ENCODE measurements around the gene VEGFB. TPM values are rescaled to one million over a fixed set of nuclear protein-coding genes. Genes with fewer than 3 reads are reported as not detected.
A peak's percentile ranks its signal among the peaks of the same experiment; 100 is the strongest.

VEGFB gene
- total RNA-seq, 1 experiment from 2014 or later: 101 TPM

GRCh38 chr11:64253481-64253880 lies 19.1 kb downstream of the VEGFB start:
- peak overlapping the region; percentile 34; the same call in 1 of the 2 replicates for H3K27ac ChIP-seq (ENCODE audit: low read length)
- H3K9me3 ChIP-seq (ENCODE audit: control insufficient read depth, insufficient read depth, low read depth, low read length): no peaks in the 10 kb centered on the region
- H3K4me3 ChIP-seq (ENCODE audit: low read depth in 2 of 2, low read length in 2 of 2): no peak overlapping the region
- intact Hi-C loops (cut with micrococcal nuclease; ENCODE audit: unreplicated experiment) (no loop called here), in situ Hi-C loops (cut with HindIII; ENCODE audit: low pct_unique_long_range_greater_than_20kb, low sequenced_read_pairs) (no loop called here)
- TF ChIP-seq TCF7L2 (IDR thresholded peaks at IDR 0.05; ENCODE audit: low read depth, low read length): no peak
- no peak for TF ChIP-seq REST (IDR thresholded peaks at IDR 0.05; ENCODE audit: insufficient read depth in 1 of 2, low read depth in 2 of 2, low read length in 1 of 2)
- no peak for TF ChIP-seq SIN3A (IDR thresholded peaks at IDR 0.05; ENCODE audit: borderline replicate concordance, insufficient read depth, low read depth, low read length)
- no peak for TF ChIP-seq CTCF (IDR thresholded peaks at IDR 0.05)
- TF ChIP-seq POLR2AphosphoS5 (IDR thresholded peaks at IDR 0.05; ENCODE audit: low read depth, low read length): no peak
- no TSS peak for BruUV-seq (replicated peaks)
- ChIA-PET POLR2A (no interaction called here), CTCF (no interaction called here)
- peaks cover 32% of the 10 kb centered on the region for H3K4me1 ChIP-seq (ENCODE audit: control insufficient read depth, insufficient read depth, low read length)
- ATAC-seq: no peak
- H3K27me3 ChIP-seq (ENCODE audit: control insufficient read depth, insufficient read depth, low read length): no peaks in the 10 kb centered on the region
- DNase-seq (ENCODE audit: low read depth, low spot score): no peak
- H3K36me3 ChIP-seq (ENCODE audit: control insufficient read depth, insufficient read depth, low read length): peaks cover 3% of the 10 kb centered on the region; the same call in 1 of the 2 replicates

- ChIA-PET POLR2A (no interaction called here), CTCF (interaction anchor here (0.6 kb wide), 1 partner anchor 31 kb away, joined by 6 read pairs; the partner anchor contains the start of gene GPR137)
- Histone ChIP-seq H3K4me3 (ENCODE audit: low read depth in 2 of 2, low read length in 2 of 2) (no peak overlapping the region), H3K27ac (ENCODE audit: low read length) (no peak overlapping the region), H3K36me3 (ENCODE audit: control insufficient read depth, insufficient read depth, low read length) (peaks cover 3% of the 10 kb centered on the region; the same call in 1 of the 2 replicates), H3K9me3 (ENCODE audit: control insufficient read depth, insufficient read depth, low read depth, low read length) (no peaks in the 10 kb centered on the region), H3K4me1 (ENCODE audit: control insufficient read depth, insufficient read depth, low read length) (peaks cover 24% of the 10 kb centered on the region), H3K27me3 (ENCODE audit: control insufficient read depth, insufficient read depth, low read length) (no peaks in the 10 kb centered on the region)
- in situ Hi-C loops (cut with HindIII; ENCODE audit: low pct_unique_long_range_greater_than_20kb, low sequenced_read_pairs) (no loop called here), intact Hi-C loops (cut with micrococcal nuclease; ENCODE audit: unreplicated experiment) (no loop called here)
- no peak for DNase-seq (ENCODE audit: low read depth, low spot score)
- TF ChIP-seq REST (IDR thresholded peaks at IDR 0.05; ENCODE audit: insufficient read depth in 1 of 2, low read depth in 2 of 2, low read length in 1 of 2): no peak
- no peak for TF ChIP-seq SIN3A (IDR thresholded peaks at IDR 0.05; ENCODE audit: borderline replicate concordance, insufficient read depth, low read depth, low read length)
- no peak for TF ChIP-seq TCF7L2 (IDR thresholded peaks at IDR 0.05; ENCODE audit: low read depth, low read length)
- TF ChIP-seq CTCF (IDR thresholded peaks at IDR 0.05): no peak
- BruUV-seq (replicated peaks): no TSS peak
- ATAC-seq: no peak
These were observed 19.9 kb downstream of the VEGFB start for GRCh38 chr11:64254326-64254725.

Data from Panc1 (cell line).